ENCODE measurements around the gene ZNF44.
A peak's percentile ranks its signal among the peaks of the same experiment; 100 is the strongest.
"Not testable (repeated sequence)": the region's sequence is repeated elsewhere in the genome, so short reads cannot be mapped to it uniquely, and the experiment has no call there.

ZNF44 gene

DNA sequence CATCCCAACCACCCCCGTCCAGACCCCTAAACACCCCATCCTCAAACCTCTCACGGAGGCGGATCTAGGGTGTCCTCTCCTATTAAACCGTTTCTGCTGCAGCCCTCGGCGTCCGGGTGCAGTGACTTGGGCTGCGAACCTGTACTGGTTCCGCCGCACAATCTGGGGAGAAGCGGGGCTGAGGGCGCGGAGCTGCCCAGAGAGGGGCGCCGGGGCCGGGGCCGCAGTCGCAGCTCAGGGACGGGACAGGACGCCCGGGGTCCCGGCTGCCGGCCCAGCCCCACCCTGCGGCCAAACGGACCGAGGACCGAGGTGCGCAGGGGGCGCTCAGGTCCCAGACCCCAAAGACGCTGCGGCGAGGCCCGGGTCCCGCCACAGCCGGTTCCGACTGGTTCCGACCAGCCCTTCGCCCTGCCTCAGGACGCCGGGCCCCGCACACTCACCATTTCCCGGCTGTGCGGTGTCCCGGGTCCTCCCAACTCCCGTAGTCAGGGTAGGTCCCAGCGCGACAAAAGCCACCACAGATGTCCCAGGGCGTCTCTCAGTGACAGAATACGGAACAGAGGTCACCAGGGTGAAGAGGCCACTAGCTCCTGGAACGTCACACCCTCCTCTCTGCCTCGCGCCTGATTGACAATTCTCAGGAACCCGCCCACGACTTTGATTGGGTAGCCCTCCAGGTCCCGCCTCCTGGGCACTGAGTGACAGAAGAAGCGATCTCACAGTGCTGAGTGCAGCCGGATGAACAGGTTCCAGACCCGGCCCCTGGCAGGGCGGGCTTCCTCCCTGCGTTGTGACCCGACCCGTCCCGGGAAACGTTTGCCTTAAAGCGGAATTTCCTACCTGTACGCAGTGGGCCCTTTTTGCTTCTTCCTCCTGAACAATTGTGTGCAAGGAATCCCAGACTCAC, at the start of gene ZNF44:
ZNF44 (minus strand) TSS at position 635 of the 910 bp plus-strand sequence; CDS start at position 446, 189 bp downstream.
- DNase-seq, result peak; percentile 87 to 98 (median 96)

DNA sequence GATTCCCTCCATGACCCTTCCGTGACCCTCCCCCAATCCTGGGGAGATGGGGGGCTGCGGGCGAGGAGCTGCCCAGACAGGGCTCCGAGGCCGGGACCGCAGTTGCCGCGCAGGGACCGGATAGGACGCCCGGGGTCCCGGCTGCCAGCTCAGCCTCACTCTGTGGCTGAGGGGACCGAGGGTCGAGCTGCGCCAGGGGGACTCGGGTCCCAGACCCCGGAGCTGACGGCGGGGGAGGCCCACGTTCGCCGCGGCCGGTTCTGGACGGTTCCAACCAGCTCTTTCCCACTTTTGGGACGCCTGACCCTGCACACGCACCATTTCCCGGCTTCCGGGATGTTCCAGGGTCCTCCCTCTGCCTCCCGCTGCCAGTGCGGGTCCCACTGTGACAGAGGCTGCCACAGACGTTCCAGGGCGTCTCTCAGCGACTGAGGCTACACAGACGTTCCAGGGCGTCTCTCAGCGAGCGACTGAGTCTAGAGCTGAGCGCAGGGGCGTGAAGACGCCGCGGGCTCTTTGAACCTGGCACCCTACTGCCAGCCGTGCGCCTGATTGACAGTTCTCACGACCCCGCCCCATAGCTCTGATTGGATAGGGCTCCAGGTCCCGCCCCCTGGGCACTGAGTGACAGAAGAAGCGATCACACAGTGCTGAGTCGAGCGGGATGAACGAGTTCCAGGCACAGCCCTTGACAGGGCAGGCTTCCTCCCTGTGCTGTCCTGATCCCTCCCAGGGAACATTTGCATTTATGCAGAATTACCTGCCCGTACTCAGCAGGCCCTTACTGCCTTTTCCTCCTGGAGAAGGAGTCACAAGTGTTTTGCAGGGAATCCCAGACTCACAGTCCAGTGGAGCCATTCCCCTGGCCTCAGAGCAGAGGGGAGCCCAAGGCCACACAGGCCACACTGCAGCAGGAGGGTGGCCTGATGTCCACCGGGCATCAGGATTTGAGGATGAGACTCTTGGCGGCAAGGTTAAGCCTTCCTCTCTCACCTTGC, 38.8 kb upstream of the ZNF44 start, which contains the start of gene ZNF563:
ZNF563 (minus strand) TSS at position 472 of the 998 bp plus-strand sequence; CDS start at position 321, 151 bp downstream.
- peak; percentile 94 to 99 (median 97) for DNase-seq

DNA sequence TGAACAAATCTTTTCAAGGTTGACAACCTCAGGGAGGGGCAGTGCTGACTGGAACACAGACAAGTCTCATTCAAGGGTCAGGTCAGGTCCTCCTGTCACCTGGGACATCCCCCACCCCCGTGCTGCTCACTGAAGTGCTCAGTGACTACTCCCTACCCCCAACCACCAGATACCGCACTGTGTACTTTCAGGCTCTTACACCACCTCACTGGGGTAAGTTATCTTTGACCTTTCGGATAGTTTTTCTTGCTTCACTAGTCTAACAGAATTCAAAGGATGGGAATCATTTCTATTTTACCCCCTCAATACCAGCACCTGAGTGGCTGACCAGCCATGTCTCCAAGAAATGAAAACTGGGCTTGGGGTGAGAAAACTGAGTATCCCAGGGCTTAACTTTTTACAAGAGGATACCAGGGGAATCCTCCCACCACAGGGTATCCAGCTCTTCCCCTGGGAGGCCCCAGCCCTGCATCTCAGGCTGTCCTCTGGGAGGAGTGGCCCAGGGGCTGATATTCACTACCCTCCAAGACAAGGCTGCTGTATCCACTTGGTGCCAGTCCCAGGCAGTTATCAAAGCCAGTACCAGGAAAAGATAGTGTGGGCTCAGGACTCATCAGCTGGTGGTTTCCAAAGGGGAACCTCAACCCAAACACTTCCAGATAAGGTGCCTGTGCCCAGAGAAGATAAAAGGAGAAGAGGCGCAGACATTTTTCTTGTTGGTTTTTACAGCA, 36.7 kb upstream of the ZNF44 start:
- DNase-seq, result no peak

GRCh38 chr19:12330340-12330739, 35.7 kb upstream of the ZNF44 start:
- no peak for DNase-seq

- DNase-seq, result no peak
Observed at GRCh38 chr19:12325690-12326089, 31.0 kb upstream of the ZNF44 start.

- no peak for DNase-seq
Observed at GRCh38 chr19:12318782-12319413, 24.2 kb upstream of the ZNF44 start.

- no peak for DNase-seq
Observed at GRCh38 chr19:12314553-12314952, 19.9 kb upstream of the ZNF44 start.

DNA sequence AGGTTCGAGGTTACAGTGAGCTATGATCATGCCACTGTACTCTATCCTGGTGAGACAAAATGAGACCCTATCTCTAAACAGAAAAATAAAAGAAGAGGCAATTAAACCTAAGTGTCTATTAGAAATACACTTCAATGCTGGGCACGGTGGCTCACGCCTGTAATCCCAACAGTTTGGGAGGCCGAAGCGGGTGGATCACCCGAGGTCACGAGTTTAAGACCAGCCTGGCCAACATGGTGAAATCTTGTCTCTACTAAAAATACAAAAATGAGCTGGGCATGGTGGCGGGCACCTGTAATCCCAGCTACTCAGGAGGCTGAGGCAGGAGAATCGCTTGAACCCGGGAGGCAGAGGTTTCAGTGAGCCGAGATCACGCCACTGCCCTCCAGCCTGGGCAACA, 14.2 kb upstream of the ZNF44 start:
- not testable (repeated sequence) for DNase-seq

DNA sequence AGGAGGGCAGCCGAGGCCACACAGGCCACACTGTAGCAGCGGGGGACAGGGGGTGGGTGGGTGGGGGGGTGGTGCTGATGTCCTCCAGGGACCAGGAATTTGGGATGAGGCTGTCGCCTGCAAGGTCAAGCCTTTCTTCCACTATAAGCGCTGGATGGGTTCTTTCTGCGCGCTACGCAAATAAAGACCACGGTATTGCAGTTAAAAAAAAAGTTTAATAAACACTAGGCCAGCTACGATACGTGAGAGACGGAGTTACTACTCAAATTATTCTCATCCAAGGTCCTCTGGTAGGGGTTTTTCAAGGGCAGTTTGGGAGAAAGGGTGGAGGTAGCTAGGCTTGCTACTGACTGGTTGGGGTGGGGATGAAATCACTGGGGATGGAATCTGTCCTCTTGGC, 508 bp upstream of the ZNF44 start:
- no peak for DNase-seq

DNA sequence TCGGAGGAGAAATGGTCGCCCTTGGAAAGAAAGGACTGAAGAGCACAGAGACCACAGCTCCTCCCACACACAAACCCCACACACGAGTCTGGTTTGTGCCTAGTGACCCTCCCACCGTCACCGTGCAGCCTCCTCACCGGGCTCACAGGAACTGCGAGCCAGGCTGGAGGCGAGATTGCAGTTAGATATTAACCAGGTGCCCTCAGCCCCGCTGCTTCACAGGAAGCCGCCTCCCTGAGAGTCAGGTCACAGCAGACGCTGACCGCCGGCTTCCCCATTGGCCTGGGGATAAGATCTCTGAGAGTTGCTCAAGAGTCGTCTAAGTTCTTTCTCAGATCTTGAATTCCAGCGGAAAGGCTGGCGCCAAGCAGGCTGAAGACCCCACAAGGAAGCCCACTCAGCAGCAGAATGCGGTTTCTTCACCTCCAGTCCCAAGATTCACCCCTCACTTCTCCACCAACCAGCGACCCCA, 870 bp downstream of the ZNF44 start:
- DNase-seq, result peak; percentile 2 to 65 (median 47)

DNA sequence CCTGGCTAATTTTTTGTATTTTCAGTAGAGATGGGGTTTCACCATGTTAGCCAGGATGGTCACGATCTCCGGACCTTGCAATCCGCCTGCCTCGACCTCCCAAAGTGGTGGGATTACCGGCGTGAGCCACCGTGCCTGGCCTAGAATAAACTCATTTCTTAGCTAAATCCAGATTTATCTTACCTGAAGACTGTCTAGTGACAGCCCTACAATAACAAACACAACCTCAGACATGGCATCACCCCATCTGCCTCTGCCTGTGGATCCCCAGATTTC, 5.0 kb downstream of the ZNF44 start:
- no peak for DNase-seq

DNA sequence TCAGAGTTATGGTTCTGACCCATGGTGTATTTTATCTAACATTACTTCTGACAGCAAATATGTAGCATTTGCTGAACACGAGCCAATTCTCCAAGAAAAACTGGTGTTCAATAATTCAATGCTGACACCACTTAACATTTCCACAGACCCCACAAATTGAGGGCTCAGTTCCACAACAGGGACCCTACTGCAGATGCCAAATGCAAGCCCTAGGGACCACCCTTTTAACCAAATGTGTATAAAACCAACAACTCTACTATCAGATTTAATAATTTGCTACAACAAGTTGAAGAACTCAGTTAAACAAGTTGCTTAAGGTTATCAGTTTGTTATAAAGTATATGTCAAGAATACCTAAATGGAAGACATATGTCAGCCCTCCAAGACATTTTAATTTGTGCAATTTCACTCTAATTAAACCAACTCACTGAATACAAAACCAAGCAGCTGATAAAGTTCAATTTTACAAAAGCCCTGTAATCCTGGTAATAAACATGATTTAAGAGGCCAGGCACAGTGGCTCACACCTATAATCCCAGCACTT, 6.7 kb downstream of the ZNF44 start:
- no peak for DNase-seq

- DNase-seq, result no peak
Observed at GRCh38 chr19:12284631-12285030, 10.1 kb downstream of the ZNF44 start.

DNA sequence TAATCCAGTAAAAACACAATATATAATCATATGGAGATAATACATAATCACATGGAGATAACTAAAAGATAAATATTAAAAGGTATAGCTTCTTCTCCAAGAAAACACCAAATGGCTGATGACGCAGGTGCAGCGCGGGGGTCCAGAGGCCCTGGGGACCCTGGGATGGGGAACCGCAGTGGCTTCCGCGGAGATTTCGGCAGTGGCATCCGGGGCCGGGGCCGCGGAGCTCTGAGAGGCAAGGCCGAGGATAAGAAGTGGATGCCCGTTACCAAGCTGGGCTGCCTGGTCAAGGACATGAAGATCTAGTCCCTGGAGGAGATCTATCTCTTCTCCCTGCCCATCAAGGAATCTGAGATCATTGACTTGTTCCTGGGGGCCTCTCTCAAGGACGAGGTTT, 10.5 kb downstream of the ZNF44 start:
- no peak for DNase-seq

DNA sequence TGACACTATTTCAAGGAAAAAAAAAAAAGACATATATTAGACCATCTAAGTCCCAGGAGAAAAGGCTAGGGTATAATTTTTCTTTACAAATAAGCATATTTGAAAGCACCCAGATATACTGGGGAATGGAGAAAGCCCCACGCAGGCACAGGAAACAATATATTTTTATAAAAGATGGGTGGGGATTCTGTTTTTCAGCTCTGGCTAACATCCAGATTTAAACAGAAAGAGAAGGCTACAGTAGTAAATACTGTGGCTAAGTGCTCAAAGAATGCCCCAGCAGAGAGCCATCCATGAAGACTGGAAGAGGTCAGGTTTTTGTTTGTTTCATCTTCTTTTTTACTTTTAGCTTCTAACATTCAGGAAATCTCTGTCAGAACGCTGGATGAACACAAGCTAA, 16.0 kb downstream of the ZNF44 start:
- DNase-seq, result no peak

DNA sequence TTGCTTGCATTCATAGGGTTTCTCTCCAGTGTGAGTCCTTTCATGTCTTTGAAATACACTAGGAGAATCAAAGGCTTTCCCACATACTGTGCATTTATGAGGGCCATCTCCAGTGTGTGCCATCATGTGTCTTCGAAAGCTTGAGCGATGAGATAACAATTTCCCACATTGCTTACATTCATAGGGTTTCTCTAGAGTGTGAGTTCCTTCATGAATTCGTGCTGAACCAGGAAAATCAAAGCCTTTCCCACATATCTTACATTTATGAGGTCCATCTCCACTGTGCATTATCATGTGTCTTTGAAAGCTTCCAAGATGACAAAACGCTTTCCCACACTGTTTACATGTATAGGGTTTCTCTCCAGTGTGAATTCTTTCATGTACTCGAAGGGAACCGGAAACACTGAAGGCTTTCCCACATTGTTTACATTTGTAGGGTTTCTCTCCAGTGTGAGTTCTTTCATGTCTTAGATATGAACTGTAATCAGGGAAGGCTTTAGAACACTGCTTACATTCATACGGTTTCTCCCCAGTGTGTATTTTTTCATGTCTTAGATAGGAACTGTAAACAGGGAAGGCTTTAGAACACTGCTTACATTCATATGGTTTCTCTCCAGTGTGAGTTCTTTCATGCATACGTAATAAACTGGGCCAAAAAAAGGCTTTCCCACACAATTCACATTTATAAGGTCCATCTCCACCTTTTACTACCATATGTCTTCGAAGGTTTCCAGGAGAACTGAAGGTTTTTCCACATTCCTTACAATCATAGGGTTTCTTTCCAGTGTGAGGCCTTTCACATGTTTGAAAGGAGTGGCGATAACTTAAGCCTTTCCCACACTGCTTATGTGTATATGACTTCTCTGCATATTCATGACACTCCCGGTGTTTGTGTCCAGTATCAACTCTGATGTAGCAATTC, 21.4 kb downstream of the ZNF44 start:
- no peak for DNase-seq

DNA sequence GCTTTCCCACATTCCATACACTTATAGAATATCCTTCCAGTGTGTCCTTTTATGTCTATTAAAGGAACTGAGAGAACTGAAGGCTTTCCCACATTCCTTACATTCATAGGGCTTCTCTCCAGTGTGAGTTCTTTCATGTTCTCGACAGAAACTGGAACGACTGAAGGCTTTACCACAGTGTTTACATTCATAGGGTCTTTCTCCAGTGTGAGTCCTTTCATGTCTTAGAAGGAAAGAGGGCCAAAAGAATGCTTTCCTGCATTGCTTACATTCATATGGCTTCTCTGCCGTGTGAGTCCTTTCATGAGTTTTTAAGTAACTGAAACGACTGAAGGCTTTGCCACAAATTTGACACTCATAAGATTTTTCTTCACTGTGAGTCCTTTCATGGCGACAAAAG, 22.3 kb downstream of the ZNF44 start:
- DNase-seq, result no peak

GRCh38 chr19:12270854-12271253, 23.8 kb downstream of the ZNF44 start:
- DNase-seq, result no peak

DNA sequence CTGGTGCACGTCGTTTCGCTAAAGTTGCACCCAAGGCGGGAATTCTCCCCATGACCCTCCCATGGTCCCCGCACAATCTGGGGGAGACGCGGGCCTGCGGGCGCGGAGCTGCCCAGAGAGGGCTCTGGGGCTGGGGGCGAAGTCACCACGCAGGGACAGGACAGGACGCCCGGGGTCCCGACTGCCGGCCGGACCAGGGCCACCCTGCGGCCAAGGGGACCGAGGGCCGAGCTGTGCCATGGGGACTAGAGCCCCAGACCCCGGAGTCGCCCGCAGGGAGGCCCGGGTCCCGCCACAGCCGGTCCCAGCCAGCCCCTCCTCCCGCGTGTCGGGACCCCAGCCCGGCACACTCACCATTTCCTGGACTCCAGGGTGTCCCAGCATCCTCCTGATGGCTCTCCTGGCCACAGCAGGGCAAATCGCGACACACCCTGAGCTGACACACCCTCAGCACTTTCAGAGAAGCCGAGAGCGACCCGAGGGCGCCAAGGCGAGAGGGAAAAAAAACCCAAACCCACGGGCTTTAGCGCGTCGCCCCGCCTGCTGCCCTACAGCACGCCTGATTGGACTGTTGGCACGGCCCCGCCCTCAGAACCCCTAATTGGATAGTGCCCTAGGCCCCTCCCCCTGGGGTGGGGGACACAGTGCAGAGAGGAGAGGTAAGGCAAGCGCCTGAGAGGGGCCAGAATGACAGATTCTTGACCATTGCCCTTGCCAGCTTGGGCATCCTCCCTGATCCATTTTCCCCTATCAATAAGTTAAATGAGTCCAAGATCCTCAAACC, 28.6 kb downstream of the ZNF44 start:
- no peak for DNase-seq

DNA sequence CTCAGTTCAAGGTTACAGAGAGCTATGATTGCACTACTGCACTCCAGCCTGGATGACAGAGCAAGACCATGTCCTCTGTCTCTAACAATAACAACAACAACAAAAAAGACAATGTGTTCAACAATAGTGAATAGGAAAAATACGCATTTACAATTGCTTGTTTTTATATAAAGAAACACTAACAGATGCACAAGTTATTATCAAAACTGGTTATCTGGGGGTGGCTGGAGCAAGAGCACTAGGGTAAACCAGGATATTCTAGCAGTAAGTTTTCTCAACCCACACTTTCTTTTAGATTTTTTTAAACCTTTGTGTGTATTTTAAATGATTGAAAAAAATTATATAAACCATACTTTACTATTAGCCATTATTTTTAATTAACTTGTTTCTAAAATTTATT, 33.1 kb downstream of the ZNF44 start:
- DNase-seq, result no peak

Data from NCI-H1417 (cell line).